ENCODE results near the gene SLC30A10.

Gene SLC30A10

DNA sequence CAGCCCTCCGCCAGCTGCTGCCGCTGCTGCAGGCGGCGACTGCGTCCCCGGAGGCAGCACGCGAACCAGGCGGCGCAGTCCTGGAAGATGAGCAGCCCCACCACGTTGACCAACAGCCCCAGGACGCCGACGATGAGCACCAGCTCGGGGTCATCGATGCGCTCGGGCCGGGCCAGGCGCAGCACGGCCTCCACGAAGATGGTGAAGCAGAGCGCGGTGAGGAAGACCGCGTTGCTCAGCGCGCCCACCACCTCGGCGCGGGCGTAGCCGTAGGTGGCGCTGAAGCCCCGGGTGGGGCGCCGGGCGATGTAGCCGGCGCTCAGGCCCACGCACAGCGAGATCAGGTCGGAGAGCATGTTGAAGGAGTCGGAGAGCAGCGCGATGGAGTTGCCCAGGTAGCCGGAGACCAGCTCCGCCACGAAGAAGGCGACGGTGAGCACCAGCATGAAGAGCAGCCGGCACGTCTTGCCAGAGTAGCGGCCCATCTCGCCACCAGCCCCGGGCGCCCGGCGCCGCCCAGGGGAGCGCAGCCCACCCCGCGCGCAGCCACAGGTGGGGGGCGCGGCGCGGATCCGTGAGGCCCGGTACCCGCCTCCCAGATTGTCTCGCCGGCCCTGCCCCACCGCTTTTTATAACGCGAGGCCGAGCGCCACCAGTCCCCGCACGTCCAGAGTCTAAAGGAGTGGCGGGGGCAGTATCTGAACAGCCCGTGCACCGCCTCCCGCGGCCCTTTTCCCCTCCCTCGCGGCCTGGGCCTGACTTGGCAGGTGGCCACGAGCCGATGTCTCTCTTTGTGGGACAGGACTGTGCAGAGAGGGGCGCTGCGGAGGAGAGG lies at the start of gene SLC30A10:
Gene SLC30A10, minus strand, starts transcription at position 602 of the 835 bp plus-strand sequence. Its CDS starts 117 bp downstream, at position 485.
- Histone ChIP-seq H2AFZ (ENCODE audit: low read depth, low read length) (peak within 1 kb of the TSS; percentile 73), H3K4me1 (ENCODE audit: insufficient read depth, low read length) (peaks cover 7% of the 10 kb centered on the region), H3K27me3 (ENCODE audit: insufficient read depth, low read length) (peaks cover 34% of the 10 kb centered on the region), H3K4me3 (ENCODE audit: low read length) (peak within 1 kb of the TSS; percentile 50), H3K9me3 (ENCODE audit: low read length) (no peaks in the 10 kb centered on the region), H3K36me3 (ENCODE audit: insufficient read depth, low read length) (no peaks in the 10 kb centered on the region)

GRCh38 chr1:219973213-219973612 lies 44.9 kb upstream of the SLC30A10 start:
- Histone ChIP-seq H3K27me3 (ENCODE audit: insufficient read depth, low read length) (no peaks in the 10 kb centered on the region), H3K4me3 (ENCODE audit: low read length) (no peak overlapping the region), H2AFZ (ENCODE audit: low read depth, low read length) (no peak overlapping the region), H3K36me3 (ENCODE audit: insufficient read depth, low read length) (peaks cover 51% of the 10 kb centered on the region), H3K4me1 (ENCODE audit: insufficient read depth, low read length) (no peaks in the 10 kb centered on the region), H3K9me3 (ENCODE audit: low read length) (no peaks in the 10 kb centered on the region)

- no peak overlapping the region for H3K4me3 ChIP-seq (ENCODE audit: low read length)
- H3K36me3 ChIP-seq (ENCODE audit: insufficient read depth, low read length) = peaks cover 35% of the 10 kb centered on the region
- H3K9me3 ChIP-seq (ENCODE audit: low read length) = no peaks in the 10 kb centered on the region
- H2AFZ ChIP-seq (ENCODE audit: low read depth, low read length) = no peak overlapping the region
- no peaks in the 10 kb centered on the region for H3K27me3 ChIP-seq (ENCODE audit: insufficient read depth, low read length)
- no peaks in the 10 kb centered on the region for H3K4me1 ChIP-seq (ENCODE audit: insufficient read depth, low read length)
These were observed 39.0 kb upstream of the SLC30A10 start for GRCh38 chr1:219967361-219967760.

DNA sequence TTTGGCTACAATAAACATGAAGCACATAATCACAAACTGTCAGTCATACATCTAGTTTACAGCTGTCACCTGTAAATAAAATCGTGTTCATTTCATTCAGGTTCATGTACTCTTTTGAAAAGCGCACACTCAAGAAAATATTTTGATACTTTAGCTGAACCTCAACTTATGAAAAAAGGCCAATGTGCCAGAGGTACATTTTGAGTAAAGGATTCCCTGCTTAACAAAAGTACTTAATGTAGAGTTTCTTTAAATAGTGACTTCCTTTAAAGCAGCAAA lies 37.7 kb upstream of the SLC30A10 start:
- Histone ChIP-seq H3K9me3 (ENCODE audit: low read length) (no peaks in the 10 kb centered on the region), H3K27me3 (ENCODE audit: insufficient read depth, low read length) (no peaks in the 10 kb centered on the region), H3K4me1 (ENCODE audit: insufficient read depth, low read length) (no peaks in the 10 kb centered on the region), H2AFZ (ENCODE audit: low read depth, low read length) (no peak overlapping the region), H3K4me3 (ENCODE audit: low read length) (no peak overlapping the region), H3K36me3 (ENCODE audit: insufficient read depth, low read length) (peaks cover 27% of the 10 kb centered on the region)

- no peak overlapping the region for H2AFZ ChIP-seq (ENCODE audit: low read depth, low read length)
- no peaks in the 10 kb centered on the region for H3K4me1 ChIP-seq (ENCODE audit: insufficient read depth, low read length)
- no peaks in the 10 kb centered on the region for H3K9me3 ChIP-seq (ENCODE audit: low read length)
- peaks cover 22% of the 10 kb centered on the region for H3K36me3 ChIP-seq (ENCODE audit: insufficient read depth, low read length)
- no peak overlapping the region for H3K4me3 ChIP-seq (ENCODE audit: low read length)
- H3K27me3 ChIP-seq (ENCODE audit: insufficient read depth, low read length) = no peaks in the 10 kb centered on the region
These were observed 37.1 kb upstream of the SLC30A10 start for GRCh38 chr1:219965285-219966070.

DNA sequence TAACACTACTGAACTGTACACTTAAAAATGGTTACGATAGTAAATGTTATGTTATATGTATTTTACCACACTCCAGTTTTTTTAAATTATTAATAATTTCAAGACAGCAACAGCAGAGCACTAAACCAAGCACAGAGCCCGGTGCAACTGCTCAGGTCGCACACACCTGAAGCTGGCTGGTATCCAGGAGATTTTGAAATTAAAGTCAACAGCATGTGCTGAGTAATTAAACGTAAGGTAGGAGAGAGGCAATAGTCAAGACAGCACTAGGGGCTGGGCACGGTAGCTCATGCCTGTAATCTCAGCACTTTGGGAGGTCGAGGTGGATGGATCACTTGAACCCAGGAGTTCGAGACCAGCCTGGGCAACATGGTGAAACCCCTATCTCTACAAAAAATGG lies 35.1 kb upstream of the SLC30A10 start:
- Histone ChIP-seq H3K4me3 (ENCODE audit: low read length) (no peak overlapping the region), H2AFZ (ENCODE audit: low read depth, low read length) (no peak overlapping the region), H3K9me3 (ENCODE audit: low read length) (no peaks in the 10 kb centered on the region), H3K4me1 (ENCODE audit: insufficient read depth, low read length) (no peaks in the 10 kb centered on the region), H3K27me3 (ENCODE audit: insufficient read depth, low read length) (no peaks in the 10 kb centered on the region), H3K36me3 (ENCODE audit: insufficient read depth, low read length) (peaks cover 10% of the 10 kb centered on the region)

- no peak overlapping the region for H3K4me3 ChIP-seq (ENCODE audit: low read length)
- no peaks in the 10 kb centered on the region for H3K9me3 ChIP-seq (ENCODE audit: low read length)
These were observed 33.3 kb upstream of the SLC30A10 start for GRCh38 chr1:219961684-219962083.

GRCh38 chr1:219959540-219960203 lies 31.3 kb upstream of the SLC30A10 start:
- Histone ChIP-seq H2AFZ (ENCODE audit: low read depth, low read length) (no peak overlapping the region), H3K4me3 (ENCODE audit: low read length) (no peak overlapping the region), H3K36me3 (ENCODE audit: insufficient read depth, low read length) (no peaks in the 10 kb centered on the region), H3K9me3 (ENCODE audit: low read length) (no peaks in the 10 kb centered on the region), H3K27me3 (ENCODE audit: insufficient read depth, low read length) (no peaks in the 10 kb centered on the region), H3K4me1 (ENCODE audit: insufficient read depth, low read length) (no peaks in the 10 kb centered on the region)

More at GRCh38 chr1:219961684-219962083, 33.3 kb upstream of the SLC30A10 start:
- H3K27me3 ChIP-seq (ENCODE audit: insufficient read depth, low read length) = no peaks in the 10 kb centered on the region
- no peak overlapping the region for H2AFZ ChIP-seq (ENCODE audit: low read depth, low read length)
- no peaks in the 10 kb centered on the region for H3K36me3 ChIP-seq (ENCODE audit: insufficient read depth, low read length)
- H3K4me1 ChIP-seq (ENCODE audit: insufficient read depth, low read length) = no peaks in the 10 kb centered on the region

DNA sequence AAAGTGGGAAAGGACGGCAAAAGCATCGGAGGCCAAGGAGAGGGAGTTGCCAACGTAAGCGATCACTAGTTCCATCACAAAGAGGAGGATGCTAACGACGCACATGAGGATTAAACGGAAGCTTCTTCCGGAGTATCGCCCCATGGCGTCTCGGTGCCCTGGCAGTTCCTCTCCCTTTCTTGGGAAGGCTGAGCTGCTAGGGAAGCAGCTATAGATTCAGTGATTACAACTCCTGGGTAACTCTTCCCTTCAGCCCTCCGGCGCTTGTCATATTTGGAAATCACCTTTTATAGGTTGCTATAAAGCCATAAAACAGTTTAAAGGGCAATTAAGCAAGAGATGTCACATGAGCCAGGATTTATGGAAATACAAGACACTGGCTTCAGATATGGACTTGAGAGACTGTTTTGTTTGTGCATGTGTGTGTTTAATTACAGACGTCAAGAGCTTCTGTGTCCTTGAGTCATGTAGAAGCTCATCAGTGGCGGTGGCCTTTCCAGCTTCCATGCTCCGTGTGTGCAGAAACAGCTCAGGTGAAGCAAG lies 30.6 kb upstream of the SLC30A10 start:
- H3K4me3 ChIP-seq (ENCODE audit: low read length) = no peak overlapping the region
- H3K9me3 ChIP-seq (ENCODE audit: low read length) = no peaks in the 10 kb centered on the region
- H2AFZ ChIP-seq (ENCODE audit: low read depth, low read length) = no peak overlapping the region
- no peaks in the 10 kb centered on the region for H3K36me3 ChIP-seq (ENCODE audit: insufficient read depth, low read length)
- no peaks in the 10 kb centered on the region for H3K4me1 ChIP-seq (ENCODE audit: insufficient read depth, low read length)
- no peaks in the 10 kb centered on the region for H3K27me3 ChIP-seq (ENCODE audit: insufficient read depth, low read length)

DNA sequence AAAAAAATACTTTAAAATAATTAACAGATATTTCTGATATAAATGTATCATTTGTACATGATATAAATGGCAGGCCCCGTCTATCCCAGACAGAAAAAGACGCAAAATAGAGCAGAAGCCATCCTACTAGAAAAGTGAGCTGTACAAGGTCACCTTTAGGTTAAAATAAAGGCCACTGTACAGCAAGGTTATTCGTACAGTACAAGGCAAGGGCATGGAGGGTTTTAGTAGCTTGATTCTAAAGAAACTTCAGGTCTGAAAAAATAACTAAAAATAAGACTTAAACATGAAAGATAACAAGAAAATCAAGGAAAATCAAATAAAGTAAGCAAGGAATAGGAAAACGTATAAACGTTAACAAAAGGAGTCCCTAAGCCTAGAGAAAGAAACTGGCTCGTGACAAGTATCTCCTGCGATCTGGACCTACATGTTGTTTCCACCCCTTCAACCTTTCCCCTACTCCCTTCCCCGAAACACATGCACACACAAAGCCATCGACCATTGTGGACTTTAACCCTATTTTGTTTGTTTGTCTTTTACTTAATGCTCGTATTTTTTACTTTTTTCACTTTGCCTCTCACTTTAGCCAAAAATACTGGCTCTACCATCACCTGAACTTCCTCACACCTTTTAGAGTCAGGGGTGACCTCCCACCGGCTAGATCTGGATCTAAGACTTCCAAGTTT lies 26.5 kb upstream of the SLC30A10 start:
- Histone ChIP-seq H3K27me3 (ENCODE audit: insufficient read depth, low read length) (no peaks in the 10 kb centered on the region), H2AFZ (ENCODE audit: low read depth, low read length) (no peak overlapping the region), H3K9me3 (ENCODE audit: low read length) (no peaks in the 10 kb centered on the region), H3K4me1 (ENCODE audit: insufficient read depth, low read length) (no peaks in the 10 kb centered on the region), H3K36me3 (ENCODE audit: insufficient read depth, low read length) (no peaks in the 10 kb centered on the region), H3K4me3 (ENCODE audit: low read length) (no peak overlapping the region)

- H3K27me3 ChIP-seq (ENCODE audit: insufficient read depth, low read length) = no peaks in the 10 kb centered on the region
- H3K9me3 ChIP-seq (ENCODE audit: low read length) = no peaks in the 10 kb centered on the region
- no peaks in the 10 kb centered on the region for H3K36me3 ChIP-seq (ENCODE audit: insufficient read depth, low read length)
These were observed 25.7 kb upstream of the SLC30A10 start for GRCh38 chr1:219954052-219954451.

GRCh38 chr1:219952361-219952760 lies 24.0 kb upstream of the SLC30A10 start:
- H2AFZ ChIP-seq (ENCODE audit: low read depth, low read length) = no peak overlapping the region
- no peak overlapping the region for H3K4me3 ChIP-seq (ENCODE audit: low read length)
- H3K36me3 ChIP-seq (ENCODE audit: insufficient read depth, low read length) = no peaks in the 10 kb centered on the region
- H3K27me3 ChIP-seq (ENCODE audit: insufficient read depth, low read length) = no peaks in the 10 kb centered on the region
- H3K4me1 ChIP-seq (ENCODE audit: insufficient read depth, low read length) = no peaks in the 10 kb centered on the region
- H3K9me3 ChIP-seq (ENCODE audit: low read length) = no peaks in the 10 kb centered on the region

More at GRCh38 chr1:219954052-219954451, 25.7 kb upstream of the SLC30A10 start:
- Histone ChIP-seq H3K4me1 (ENCODE audit: insufficient read depth, low read length) (no peaks in the 10 kb centered on the region), H3K4me3 (ENCODE audit: low read length) (no peak overlapping the region), H2AFZ (ENCODE audit: low read depth, low read length) (no peak overlapping the region)
